Mesenteric fat pad (tissue), 1 donor: Measurements from ENCODE around the gene ZNF396. TPM values are rescaled to one million over a fixed set of nuclear protein-coding genes. Genes with fewer than 3 reads are reported as not detected.

Experiments
- DNase-seq: peaks from one replicate; pipeline ENCODE4 v3.0.0-alpha.2; 2020; ENCODE audit warnings: low spot score
- total RNA-seq: library from RNA; stranded (reverse); fragmentation: NEBNext Ultra II Directional; extraction: Animal tissue kit (Norgen Biotek cat#: 25700); gene quantifications from one replicate; pipeline ENCODE4 v1.2.1, GENCODE V29; 2021
- donor health status: DM: yes; HTN: yes; CAD: no.

The ZNF396 gene
- total RNA-seq, 1 donor from 2014 or later = 1.7 TPM

DNA sequence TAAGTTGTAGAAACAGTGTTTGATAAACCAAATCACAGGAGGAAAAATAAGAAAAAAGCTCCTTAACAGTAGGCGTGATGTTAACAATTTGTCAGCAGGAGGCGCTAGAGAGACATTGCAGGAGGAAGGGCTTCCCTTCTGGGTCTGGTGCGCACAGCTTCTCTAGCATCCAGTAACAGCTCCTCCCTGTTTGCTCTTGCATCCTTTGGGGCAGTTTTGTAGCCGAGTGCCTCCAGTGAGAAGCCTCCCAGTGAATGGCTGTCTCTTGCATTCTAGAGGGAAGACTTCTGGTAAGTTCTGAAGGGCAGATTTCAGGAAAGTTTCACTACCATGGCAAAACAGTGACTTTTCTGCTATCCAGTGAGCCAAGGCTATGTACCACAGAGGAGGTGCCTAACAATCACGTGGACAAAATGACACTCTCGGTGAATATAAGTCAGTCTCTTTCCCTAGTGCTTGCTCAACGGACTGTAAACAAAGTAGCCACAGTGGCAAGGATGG is 9.5 kb upstream of the ZNF396 start:
- no peak for DNase-seq

DNA sequence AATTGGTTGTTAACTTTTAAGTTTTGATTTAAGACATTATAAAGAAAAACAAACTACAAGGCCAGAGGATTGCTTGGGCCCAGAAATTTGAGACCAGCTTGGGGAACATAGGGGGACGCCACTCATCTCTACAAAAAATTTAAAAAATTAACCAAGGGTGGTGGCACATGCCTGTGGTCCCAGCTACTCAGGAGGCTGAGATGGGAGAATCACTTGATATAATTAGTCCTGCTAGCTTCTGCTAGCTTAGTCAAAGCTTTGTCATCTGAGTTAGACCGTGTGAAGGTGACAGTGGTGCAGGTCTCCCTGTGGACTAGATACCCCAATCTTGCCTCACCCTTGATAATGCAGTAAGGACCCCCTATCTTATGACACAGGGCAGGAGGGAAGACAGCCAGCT is 6.0 kb upstream of the ZNF396 start:
- no peak for DNase-seq

DNA sequence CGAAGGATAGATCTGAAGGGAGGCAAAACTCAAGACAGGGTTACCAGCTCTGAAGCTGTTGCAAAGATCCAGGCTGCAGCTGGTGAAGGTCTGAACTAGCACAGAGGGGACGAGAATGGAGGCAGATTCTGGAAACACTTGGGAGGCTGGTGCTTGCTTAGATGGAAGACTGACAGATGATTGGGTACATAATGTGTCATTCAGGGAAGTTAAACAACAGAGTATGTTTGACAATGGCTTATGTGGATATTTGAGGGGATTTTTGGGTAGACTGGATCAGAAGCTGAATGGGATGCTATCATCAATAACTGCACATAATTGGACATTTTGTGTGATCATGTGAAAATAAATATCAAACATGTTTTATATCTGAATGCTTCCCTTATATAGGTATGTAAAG is 2.3 kb upstream of the ZNF396 start:
- DNase-seq = no peak

DNA sequence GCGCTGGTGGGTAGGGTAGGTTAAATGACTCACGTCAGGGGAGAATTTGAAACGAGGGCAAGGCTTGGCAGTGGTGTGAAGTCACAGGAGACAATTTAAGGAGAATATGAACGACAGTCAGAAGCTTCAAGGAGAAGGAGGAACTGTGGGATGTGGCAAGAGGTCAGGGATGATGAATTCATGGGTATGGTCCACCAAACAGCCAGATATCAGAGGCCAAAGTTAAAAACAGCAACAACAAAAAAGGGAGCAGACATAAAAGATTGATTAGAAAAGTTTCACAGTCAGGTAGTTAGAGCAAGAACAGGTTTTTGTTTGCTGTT is 1.4 kb upstream of the ZNF396 start:
- no peak for DNase-seq

DNA sequence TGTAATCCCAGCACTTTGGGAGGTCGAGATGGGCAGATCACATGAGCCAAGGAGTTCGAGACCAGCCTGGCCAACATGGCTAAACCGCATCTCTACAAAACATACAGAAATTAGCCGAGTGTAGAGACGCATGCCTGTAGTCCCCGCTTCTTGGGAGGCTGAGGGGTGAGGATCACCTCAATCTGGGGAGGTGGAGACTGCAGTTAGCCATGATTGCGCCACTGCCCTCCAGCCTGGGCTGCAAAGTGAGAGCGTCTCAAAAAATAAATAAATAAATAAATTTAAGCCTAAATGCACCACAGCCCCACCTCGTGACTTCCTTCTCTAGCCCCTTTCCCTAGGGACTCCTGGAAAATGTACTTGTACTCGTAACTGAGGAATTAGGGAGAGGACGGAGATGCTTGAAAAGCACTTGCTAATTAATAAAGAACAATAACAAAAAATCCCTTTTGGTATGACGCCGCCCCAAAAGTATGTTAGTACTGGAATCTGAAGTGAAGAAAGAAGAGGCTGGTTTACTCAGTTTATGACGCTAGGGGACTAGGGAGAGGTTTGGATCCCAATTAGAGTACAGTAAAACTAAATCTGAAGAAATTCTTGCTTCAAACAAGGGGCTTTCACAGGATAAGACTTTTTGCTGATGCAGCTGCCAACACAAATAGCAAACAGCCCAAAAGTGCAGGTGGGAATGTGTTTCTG is 887 bp upstream of the ZNF396 start:
- DNase-seq = no peak

DNA sequence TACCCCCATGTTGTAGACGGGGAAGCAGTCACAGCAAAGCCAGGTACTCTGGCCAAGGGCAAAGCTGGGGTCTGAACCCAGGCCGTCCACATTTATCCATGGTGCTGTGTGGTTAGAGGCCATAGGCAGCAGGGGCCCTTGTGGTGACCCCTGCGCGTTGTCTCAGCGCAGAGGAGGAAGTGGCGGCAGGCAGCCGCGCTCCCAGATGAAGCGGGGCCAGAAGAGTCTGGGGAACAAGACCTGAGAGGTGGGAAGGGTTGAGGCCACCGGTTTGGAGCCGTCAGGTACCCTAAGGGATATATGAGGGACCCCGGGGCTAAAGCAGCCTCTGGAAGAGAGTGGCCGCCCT is 770 bp downstream of the ZNF396 start:
- DNase-seq = no peak

DNA sequence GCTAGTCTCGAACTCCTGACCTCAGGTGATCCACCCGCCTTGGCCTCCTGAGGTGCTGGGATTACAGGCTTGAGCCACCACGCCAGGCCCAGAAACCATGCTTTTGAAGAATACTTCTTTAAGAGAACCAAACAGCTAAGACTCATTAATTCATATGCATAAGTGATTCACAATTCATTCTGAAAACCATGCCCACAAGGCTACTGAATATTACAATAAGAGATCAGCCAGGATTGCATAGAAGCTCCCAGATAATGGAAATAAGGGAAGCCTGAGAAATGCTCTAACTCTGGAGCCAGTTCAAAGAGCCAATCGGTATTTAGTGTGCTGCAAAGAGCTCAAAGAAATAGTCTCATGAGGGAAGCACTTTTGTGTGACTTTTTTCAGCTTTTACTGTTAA is 2.4 kb downstream of the ZNF396 start:
- no peak for DNase-seq

DNA sequence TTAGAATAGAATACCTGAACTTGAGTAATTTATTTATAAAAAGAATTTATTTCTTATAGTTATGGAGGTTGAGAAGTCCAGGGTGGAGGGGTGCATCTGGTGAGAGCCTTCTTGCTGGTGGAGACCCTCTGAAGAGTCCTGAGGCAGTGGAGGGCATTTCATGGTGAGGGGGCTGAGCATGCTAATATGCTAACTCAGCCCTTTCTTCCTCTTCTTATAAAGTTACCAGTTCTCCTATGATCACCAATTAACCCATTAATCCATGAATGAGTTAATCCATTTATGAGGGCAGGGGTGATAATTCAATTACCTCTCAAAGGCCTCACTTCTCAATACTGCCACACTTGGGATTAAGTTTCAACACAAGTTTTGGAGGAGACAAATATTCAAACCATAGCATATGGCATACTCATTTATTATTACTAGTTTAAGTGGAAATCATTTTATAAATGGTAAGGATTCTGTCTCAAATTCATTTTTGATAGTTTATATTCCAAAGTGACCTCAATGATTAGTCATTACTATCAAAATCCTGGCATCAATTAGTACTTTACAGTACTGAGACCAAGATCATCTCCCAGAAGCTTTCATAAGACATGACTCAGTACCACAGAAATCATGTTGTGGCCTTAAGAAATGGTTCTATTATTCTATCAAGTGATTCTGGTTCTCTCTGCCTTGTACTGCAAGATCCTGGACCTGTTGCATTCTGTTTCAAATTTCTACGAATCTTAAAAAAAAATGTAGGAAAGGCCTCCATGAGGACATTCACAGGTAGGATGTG is 5.5 kb downstream of the ZNF396 start:
- no peak for DNase-seq

DNA sequence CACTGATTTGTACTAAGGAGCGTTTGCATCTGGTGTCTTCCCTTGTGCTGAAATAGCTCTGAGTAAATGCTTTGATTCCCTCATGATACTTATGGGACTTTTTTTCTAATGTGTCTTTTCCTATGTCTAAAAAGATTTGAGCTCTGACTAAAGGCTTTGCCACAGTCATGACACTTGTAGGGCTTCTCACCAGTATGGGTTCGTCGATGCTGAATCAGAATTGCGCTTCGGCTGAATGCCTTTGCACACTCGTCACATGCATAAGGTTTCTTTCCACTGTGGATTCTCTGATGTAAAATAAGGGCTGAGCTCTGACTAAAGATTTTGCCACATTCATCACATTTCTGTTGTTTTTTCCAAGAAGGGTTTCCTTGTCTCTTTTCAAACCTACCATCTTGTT is 8.0 kb downstream of the ZNF396 start:
- DNase-seq = no peak

DNA sequence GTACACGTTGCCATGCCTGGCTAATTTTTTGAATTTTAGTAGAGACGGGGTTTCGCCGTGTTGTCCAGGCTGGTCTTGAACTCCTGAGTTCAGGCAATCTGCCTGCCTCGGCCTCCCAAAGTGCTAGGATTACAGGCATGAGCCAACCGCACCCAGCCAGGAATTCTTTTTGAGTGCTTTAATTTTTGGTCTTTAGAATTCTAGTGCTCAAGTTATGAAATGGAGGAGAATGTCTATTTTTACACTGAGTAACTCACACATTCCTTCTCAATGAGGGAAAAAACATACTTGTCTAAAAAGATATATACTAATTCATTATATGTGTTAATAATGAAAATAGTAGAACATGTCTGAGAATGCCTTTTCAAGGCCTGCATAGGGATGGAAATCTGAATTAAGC is 8.5 kb downstream of the ZNF396 start:
- no peak for DNase-seq

DNA sequence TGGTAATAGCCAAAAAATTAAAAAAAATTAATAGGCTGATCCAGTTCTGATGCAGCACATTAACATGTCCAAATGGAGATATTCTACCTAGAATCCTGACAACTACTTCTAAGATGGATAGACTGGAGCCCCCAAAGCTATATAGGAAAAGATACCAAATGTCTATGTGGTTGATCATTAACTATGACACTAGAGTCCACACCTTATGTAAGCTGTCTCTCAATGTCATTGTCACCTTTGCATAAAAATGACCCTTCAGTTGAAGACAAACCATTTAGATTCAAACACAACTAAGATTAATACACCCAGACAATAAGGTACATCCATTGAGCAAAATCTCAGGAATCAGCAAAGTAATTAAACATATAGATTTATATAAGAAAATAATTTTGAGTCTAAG is 14.6 kb downstream of the ZNF396 start:
- no peak for DNase-seq

DNA sequence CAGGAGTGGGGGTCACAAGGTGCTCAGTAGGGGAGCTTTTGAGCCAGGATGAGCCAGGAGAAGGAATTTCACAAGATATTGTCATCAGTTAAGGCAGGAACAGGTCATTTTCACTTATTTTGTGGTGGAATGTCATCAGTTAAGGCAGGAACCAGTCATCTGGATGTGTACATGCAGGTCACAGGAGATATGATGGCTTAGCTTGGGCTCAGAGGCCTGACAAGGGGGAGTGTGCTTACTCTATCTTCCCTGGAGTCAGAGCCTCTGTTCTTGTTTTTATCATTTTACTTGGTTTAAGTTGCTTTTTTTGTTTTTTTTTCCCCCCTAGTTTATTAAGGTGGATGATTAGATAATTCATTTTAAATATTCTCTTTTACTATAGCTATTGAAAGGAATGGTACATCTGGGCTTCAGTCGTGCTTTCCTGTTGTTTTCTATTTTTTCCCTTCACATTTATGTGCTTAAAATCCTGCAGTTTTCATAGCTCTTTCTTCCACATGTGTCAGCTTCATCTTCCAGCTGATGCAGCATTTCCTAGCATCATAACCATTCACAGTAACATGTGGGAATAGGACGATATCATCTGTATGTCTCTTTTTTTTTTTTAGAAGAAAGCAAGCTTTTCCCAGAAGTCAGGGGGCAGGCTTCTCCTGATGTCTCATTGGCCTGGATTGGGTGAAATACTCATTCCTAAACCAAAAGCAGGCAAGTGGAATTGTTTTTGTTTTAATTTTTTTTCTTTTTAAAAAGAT is 15.4 kb downstream of the ZNF396 start:
- DNase-seq = no peak

DNA sequence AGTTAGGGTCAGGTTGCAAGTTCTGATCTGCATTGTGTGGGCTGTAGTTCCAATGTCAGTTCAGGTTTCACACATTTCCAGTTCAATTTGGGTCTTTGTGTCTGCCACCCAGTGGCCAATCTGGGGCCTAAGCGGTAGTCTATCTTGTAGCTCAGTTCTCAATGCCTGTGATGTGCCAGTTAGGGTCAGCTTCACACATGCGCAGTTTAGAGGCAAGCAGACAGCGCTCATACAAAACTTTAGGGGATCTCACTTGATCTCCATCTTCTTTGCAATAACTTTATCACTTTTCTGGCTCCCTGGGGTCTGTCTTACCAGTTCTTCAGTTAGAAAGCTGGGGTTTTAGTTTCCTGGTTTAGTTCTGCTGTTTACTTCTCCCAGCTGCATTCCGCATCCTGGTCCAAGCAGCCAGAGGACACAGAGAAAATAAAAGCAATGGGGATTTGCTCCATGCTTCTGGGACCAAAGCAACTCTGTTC is 22.0 kb downstream of the ZNF396 start:
- DNase-seq = no peak

DNA sequence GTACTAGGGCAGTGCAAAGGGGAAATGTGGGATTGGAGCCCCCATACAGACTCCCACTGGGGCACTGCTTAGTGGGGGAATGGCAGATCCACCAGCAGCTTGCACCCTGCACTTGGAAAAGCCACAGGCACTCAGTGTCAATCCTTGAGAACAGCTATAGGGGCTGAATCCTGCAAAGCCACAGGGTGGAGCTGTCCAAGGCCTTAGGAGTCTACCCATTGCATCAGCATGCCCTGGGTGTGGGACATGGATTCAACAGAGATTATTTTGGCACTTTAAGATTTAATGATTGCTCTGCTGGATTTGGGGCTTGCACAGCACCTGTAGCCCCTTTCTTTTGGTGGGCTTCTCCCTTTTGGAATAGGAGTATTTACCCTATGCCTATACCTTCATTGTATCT is 24.4 kb downstream of the ZNF396 start:
- DNase-seq = no peak

DNA sequence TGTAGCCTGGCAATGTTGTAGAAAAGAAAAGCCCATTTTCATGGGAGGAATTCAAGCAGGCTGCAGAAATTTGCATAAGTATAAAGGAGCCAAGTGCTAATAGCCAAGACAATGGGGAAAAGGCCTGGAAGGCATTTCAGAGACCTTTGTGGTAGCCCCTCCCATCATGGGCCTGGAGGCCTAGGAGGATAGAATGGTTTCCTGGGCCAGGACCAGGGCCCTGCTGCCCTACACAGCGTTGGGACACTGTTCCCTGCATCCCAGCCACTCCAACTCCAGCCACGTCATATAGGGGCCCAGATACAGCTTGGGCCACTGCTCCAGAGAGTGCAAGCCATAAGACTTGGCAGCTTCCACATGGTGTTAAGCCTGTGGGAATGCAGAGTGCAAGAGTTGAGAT is 24.9 kb downstream of the ZNF396 start:
- no peak for DNase-seq

DNA sequence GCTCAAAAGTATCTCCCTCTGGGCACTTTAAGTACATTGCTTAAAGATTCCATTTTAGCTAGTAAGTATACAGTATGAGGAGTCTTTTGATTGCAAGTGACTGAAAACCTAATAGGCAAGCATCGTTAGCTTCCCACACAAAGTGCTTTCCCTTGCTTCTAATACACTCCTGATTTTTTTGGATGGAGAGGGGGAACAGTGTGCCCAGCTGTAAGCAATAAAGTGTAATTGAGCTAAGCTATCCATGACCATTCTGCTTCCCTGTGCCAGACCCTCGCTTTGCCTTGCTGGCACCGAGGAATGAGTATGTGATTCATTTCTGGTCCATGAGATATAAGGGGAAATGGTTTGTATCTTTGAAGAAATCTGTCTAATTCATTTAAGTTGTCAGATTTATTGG is 29.1 kb downstream of the ZNF396 start:
- no peak for DNase-seq

DNA sequence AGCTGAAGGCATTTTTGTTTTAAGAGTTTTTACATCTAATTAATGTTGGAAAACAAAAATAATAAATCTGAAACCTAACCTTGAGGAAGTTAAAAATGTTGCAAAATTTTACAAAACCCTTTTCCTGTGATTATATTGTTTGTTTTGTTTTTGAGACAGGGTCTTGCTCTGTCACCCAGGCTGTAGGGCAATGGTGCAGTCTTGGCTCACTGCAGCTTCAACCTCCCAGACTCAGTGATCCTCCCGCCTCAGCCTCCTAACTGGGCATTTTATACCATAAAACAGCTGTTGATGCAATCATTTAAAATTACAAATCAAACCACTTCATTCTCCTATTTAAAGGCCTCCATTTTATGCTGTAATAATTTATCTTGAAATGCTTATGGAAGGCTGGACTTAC is 31.2 kb downstream of the ZNF396 start:
- DNase-seq = no peak

DNA sequence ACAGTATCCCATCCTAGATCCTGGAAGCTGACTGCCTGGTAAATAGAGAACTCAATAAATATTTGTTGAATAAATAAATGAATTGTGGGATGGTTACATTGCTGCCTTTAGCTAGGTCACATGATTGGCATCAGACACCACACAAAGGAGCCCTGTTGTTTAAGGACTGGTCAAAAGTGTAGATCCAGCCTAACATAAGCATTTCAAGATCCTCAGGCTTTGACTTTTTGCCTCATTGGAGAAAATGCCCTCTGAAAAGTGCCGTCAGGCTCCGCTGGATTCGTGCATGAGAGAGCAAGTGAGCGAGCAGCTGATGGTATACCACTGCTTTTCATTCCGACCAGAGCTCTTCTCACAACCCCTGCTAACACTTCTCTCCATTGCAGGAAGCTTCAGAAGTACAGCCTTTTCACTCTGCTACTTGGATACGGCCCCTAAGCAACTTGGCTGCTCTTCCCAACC is 31.6 kb downstream of the ZNF396 start:
- DNase-seq = no peak

DNA sequence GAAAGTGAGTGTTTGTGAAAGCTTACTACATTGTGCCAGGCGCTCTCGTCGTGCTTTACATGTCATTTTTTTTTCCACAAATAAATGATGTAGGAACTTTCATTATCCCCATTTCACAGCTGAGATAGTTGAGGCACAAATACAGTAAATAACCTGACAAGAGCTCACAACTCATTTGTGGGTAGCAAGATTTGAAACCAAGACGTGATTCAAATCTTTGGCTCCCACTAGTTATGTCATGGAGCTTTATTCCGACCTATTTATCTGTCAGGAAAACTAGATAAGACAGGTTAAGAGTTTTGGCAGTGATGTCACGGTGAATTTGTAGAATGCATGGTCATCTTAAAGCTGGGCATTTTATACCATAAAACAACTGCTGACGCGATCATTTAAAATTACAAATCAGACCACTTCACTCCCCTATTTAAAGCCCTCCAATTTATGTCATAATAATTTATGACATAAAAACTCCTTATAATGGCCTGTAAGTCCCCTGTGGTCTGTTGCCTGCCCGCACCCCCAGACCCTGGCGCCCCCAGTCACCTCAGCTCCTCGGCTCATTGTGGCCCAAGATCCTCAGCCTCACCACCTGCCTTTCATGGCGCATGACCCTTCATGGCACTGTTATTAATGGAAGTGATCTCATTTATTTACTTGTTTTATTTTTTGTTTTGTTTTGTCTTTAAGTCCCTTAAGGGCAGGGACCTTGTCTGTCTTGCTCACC is 32.2 kb downstream of the ZNF396 start:
- DNase-seq = no peak

DNA sequence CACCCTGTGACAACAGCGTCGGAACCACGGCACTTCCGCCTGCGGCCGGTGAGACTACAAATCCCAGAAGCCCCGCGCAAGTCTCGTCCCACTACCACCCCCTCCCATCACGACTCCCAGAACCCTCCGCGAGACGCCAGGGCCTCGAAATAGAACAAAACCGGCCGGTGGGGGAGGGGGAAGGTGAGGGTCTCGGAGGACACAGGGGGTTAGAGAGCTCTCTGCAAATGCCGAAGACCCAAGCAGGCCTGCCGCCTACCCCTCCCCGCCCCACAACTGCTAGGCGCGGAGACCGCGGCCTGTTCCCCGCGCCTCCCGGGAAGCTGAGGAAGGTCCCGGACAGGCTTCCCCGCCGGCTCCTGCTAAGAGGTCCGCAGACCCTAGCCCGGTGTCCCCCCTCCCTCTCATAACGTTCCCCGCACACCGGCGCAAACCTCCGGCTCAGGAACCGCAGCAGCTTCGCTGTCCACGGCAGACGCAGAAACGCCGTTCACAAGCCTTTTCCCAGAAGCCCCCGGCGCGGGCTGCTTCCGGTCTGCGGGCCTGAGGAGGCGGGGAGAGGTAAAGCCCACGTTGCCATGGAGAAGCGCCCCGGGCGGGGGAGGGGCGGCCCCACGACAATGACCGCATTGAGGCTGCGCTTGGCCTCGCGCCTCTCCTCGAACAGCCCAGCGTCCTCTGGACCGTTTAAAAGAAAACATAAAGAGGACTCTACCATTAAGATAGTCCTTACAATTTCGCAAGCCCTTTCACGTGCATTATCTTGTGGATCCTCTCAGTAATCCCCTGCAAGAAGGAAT is 33.0 kb downstream of the ZNF396 start, which contains the start of gene ZNF24:
ZNF24 (minus strand) TSS at position 485 of the 800 bp plus-strand sequence. CDS start 3,770 bp downstream, outside the sequence.
- DNase-seq = peak; percentile 99
